Measurements from ENCODE around the gene PGP.

Gene PGP

GRCh38 chr16:2199621-2200139 is 15.0 kb downstream of the PGP start:
- DNase-seq (ENCODE audit: low spot score): no peak

DNA sequence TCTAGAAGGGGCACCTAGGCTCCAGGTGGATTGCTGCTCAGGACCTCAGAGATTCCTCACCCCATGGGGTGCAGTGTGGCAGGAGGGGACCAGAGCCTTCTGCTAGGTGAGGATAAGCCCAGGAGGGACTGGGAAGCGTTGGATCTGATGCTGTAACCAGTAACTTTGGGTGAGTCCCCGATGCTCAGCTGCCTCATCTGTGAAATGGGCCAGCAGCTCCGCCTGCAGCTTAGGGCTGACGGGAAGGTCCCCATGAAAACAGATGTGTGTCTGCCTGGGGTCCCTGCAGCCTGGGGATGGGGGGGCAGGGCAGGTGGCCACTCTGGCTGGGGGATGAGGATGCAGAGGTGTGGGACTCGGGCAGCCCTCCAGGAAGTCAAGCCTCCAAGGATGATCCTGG is 15.5 kb downstream of the PGP start:
- no peak for DNase-seq (ENCODE audit: low spot score)

DNA sequence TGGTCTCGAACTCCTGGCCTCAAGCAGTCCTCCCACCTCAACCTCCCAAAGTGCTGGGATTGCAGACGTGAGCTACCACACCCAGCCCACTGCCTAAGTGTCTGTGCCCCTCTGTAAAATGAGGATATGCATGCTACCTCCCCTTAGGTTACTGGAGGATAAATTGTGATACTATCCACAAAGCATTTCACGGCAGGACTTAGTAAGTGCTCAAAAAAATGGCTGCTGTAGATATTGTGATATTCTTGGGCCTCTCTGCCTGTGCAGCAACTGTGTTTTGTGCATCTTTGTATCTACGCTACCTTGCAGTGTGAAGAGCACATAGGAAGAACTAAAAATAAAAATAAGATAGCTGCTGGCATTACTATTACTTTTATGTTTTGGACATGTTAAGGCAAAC is 16.4 kb downstream of the PGP start:
- no peak for DNase-seq (ENCODE audit: low spot score)

GRCh38 chr16:2197765-2198164 is 16.9 kb downstream of the PGP start:
- DNase-seq (ENCODE audit: low spot score): no peak

- DNase-seq (ENCODE audit: low spot score): no peak
Measured at GRCh38 chr16:2196981-2197511, 17.6 kb downstream of the PGP start.

DNA sequence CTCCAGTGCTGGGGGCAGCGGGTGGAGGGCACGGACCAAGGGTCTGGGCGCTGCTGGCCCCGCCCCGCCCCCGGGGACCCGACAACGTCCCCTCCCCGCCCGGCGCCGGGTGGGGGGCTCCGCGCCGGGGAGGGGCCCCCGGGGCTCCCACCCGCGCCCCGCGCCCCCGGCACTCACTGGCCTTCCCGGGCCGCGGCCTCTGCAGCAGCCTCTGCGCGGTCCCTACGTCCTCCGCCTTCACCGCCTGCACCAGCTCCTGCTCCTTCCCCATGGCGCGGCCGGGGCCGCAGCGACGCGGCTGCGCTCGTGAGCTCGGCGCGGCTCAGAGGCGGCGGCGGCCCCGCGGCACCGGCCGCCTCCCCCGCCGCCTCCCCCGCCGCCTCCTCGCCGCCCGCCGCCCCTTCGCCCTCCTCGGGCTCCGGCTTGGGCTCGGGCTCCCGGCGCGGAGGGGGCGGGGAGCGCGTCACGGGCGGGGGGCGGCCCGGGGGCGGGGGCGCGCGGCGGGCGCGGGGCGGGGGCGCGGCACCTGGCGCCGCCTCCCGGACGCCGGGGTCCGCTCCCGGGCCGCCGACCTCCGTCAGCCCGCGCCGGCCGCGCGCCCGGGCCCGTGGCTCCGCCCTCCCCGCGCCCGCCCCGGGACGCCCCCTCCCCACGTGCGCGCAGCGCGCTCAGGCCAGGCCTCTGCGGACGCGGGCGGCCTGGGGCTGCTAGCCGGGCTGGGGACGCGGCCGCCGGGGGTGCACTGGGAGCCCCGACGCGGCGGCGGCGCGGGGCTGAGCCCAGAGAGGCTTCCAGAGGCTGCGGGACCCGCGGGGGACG is 18.3 kb downstream of the PGP start, which contains the start of gene CASKIN1:
Gene CASKIN1, minus strand, starts transcription at position 444 of the 819 bp plus-strand sequence. Its CDS starts 173 bp downstream, at position 271.
- DNase-seq (ENCODE audit: low spot score): no peak

DNA sequence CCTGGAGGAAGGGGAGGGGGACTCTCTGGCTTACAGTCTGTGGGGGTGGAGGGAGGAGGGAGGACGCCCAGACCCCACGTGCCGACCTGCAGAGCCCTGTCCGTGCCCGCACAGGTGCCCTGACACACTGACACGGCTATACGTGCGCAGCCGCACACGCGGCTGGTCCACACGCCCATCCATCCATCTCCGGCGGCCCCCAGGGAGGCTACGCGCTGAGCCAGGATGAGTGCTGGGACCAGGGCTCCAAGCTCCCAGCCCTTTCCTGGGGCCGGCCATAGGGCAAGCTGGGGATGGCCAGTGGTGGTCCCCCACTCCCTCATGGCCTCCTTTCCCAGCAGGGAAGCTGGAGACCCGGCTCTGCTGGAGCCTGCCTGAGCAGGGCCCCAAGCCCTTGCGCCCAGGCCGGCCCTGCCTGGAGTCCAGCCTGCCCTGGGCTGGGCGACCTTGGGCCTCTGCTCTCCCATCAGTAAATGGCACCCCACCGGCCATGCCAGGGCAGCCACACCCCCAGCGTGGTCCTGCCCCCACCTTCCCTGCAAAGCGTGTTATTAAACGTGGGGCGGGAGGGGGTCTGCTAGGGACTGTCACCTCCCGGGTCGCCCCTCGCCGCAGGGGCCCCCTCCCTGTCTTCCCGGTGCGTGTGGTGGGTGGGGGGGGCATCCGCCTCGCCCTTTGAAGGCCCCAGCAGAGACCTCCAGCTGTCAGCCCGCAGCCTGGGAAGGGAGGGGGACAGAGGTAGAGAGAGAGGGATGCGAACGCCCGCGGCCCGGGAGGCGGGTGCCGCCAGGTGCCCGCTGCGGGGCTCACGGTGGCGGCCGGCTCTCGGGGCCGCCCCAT is 19.1 kb downstream of the PGP start:
- DNase-seq (ENCODE audit: low spot score): no peak

- DNase-seq (ENCODE audit: low spot score): peak; percentile 70
Measured at GRCh38 chr16:2194852-2195321, 19.8 kb downstream of the PGP start.

DNA sequence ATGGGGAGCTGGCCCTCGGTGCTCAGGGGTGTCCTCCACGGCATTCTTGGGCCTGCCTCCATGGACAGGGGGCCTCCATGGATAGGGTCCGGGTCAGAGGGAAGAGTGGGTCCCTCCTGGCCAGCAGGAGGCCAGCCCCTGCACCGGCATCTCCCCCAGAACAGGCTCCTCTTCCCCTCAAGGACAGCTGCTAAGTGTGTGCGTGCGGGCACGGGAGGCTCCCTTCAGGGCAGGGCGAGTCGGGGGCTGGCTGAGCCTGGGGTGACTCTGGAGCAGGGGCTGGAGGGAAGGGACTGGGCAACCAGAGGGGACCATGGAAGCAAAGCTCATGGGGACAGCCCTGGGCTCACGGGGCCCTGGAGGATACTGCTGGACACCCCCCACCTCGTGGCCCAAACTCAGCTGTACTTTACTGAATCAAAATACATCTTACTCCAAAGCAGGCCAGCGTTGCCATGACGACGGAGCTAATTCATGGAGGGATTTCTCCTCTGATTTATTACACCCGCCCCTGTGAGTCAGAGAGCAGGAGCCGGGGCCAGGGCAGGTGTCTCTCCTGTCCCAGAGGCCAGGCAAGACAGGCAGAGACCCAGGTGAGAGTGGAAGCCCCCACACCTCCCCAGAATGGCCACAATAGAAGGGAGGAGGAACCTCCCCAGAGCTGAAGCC is 20.3 kb downstream of the PGP start:
- DNase-seq (ENCODE audit: low spot score): peak; percentile 57

GRCh38 chr16:2191446-2191706 is 23.3 kb downstream of the PGP start:
- no peak for DNase-seq (ENCODE audit: low spot score)

- DNase-seq (ENCODE audit: low spot score): no peak
Measured at GRCh38 chr16:2190659-2191445, 23.8 kb downstream of the PGP start.

DNA sequence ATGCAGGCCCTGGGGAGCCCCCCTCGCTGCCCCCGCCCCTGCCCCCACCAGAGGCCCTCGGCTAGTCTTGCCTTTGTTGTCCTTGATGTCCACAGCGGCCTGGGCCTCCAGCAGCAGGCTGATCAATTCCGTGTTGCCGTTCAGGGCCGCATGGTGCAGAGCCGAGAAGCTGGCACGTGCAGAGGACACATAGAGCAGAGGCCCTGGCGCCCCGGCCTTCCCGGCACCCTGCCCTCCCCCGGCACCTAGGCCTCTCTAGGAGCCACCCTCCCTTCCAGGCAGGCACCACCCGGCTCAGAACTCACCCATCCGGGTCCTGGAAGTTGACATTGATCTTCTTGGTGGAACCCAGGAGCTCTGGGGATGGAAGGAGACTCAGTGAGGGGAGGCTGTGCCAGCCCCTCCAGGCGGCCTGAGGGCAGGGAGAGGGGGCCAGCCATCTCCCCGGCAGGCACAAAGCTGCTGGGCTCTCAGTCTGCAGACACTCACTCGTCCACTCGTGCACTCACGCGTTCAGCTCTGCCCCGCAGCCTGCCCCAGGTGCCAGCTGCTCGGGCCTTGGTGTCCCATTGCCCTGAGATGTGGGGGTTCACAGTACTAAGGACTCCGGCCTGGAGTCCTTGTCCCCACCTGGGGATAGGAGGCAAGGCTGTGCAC is 24.5 kb downstream of the PGP start:
- DNase-seq (ENCODE audit: low spot score): no peak

DNA sequence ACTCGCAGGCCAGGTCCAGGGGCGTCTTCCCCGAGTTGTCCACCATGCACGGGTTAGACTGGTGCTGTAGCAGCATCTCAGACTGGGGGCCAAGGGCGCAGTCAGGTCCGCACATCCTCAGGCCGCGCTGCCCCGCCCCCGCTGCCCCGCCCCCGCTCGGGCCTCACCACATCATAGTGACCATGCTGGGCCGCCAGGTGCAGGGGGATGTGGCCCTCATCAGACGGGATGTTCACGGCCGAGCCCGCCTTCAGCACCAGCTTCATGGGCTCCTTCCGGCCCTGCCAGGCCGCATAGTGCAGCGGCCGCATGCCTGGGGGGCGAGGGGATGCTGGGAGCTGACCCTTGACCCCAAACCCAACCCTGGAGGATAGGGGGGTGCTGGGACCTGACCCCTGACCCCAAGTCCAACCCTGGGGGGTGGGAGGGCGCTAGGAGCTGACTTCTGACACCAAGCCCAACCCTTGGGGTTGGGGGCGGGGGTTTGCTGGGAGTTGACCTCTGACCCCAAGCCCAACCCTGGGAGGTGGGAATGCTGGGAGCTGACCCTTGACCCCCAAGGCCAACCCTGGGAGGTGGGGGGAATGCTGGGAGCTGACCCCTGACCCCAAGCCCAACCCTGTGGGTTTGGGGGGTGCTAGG is 25.3 kb downstream of the PGP start:
- no peak for DNase-seq (ENCODE audit: low spot score)

DNA sequence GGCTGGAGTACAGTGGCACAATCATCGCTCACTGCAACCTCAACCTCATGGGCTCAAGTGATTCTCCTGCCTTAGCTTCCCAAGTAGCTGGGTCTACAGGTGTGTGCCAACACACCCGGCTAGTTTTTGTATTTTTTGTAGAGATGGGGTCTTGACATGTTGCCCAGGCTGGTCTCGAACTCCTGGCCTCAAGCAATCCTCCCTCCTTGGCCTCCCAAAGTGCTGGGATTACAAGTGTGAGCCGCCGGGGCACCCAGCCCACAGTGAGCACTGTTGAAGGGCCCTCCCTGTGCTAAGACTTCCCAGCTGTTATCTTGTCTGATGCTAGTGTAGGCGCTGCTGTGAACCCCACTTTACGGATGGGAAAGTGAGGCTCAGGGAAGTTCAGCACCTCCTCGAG is 26.2 kb downstream of the PGP start:
- DNase-seq (ENCODE audit: low spot score): no peak

DNA sequence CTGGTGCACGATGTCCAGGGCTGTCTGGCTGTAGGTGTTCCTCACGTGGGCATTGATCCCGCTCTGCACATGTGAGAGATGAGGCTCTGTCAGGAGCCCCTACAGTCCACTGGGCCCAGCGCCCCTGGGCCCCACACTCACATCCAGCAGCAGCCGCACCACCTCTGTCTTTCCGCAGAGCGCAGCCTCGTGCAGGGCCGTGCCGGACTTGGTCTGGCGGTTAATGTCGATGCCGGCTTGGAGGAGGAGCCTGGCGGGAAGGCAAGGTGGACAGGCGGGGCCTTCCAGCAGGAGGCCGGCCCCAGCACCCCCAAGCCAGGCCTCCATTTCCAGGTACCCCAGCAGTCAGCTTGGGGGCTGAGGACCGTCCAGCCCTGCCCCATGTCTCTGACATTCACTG is 27.4 kb downstream of the PGP start:
- no peak for DNase-seq (ENCODE audit: low spot score)

DNA sequence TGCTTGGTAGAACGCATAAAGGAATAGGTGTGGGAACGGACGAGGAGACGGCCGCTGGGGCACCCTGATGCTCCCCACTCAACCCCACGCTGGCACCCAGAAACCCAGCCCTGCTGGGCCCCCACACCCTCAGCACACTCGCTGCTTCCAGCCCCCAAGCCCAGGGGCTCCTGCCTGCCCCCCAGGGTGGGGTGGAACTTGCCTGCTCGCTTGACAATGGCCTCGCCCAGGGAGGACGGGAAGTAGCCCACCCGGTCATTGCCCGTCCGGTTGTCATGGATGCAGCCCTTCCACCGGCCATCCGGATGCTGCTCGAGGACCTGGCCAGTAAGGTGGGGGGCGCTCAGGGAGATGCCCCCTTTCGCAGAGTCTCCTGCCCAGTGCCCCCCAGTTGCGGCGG is 28.1 kb downstream of the PGP start:
- no peak for DNase-seq (ENCODE audit: low spot score)

DNA sequence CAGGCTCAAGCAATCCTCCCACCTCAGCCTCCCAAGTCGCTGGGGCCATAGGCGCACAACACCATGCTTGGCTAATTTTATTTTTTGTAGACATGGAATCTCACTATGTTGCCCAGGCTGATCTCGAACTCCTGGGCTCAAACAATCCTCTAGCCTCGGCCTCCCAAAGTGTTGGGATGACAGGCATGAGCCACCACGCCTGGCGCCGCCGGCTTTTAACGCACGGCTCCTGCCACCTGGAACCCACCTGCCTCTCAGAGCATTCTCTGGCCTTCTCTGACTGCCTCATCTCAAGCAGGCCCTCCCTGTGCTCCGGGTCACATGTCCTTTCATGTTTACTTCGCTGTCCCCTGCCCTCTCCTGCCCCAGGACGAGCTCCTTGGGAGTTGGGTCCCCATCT is 28.6 kb downstream of the PGP start:
- no peak for DNase-seq (ENCODE audit: low spot score)

- no peak for DNase-seq (ENCODE audit: low spot score)
Measured at GRCh38 chr16:2184962-2185361, 29.7 kb downstream of the PGP start.

DNA sequence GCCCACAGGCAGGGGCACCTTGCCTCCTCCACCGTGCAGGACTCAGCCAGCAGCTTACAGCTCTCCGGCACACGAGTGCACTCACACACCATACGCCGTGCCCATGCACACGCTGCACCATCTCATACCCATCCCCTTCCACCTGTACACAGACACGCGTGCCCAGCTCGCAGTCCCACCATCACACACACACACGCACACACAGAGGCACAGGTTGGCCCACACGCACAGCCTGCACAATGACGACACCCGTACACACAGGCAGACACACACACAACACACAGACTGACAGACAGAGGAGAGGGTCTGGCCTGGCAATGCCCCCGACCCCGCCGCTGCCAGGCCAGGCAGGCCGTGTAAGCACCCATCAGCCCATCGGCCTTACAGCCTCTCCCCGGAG is 30.3 kb downstream of the PGP start:
- DNase-seq (ENCODE audit: low spot score): no peak

DNA sequence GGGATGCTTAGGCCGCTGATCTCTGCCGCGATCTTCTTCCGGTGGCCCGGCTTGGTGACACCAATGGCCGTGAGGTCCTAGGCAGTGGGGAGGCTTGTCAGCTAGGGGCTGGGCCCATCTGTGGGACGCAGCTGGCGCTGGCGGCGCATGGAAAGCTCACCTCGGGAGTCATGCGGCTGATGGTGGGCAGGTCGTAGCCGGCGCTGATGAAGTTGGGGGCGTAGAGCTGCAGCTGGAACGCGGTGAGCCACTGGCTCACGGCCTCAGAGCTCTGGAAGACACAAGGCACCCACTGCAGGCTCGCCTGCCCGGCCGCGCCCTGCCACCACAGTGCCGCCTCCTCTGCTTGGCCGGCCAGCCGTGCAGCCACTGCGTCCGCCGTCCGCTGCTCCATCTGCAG is 31.0 kb downstream of the PGP start:
- DNase-seq (ENCODE audit: low spot score): no peak

DNA sequence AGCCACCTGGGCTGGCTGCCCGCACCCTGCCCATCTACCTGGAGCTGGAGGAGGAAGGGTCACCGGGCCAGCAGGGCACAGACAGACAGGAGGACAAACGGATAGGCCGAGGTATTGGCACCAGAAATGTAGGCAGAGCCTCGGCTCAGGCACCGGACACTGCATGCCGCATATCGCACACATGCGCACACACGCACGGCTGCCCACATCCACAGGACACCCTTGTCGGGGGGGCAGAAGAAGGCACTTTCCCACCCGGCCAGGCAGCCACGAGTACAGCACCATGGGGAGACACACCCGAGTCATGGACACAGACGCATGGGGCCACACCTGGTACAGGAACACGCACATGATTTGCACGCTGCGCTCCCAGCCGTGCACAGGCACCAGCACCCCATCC is 32.7 kb downstream of the PGP start:
- no peak for DNase-seq (ENCODE audit: low spot score)
